ENCODE results near the gene SLC41A1. TPM values are rescaled to one million over a fixed set of nuclear protein-coding genes. Genes with fewer than 3 reads are reported as not detected.
A peak's percentile ranks its signal among the peaks of the same experiment; 100 is the strongest.

The SLC41A1 gene
- total and polyA plus RNA-seq, 2 donors from 2014 or later, result 19.1 to 20.9 TPM

- FAIRE-seq, result no peak
- H3K27me3 ChIP-seq (ENCODE audit: control insufficient read depth, insufficient read depth, low read length), result no peaks in the 10 kb centered on the region
- H3K27ac ChIP-seq (ENCODE audit: low read depth in 2 of 2, low read length in 2 of 2), result no peak overlapping the region
- intact Hi-C loops (cut with DNase I), result no loop called here
- DNase-seq, result no peak
- no peaks in the 10 kb centered on the region for H3K4me1 ChIP-seq (ENCODE audit: control insufficient read depth in 2 of 3, insufficient read depth in 2 of 3, low read depth in 1 of 3, low read length in 3 of 3)
- no peak overlapping the region for H3K9ac ChIP-seq (ENCODE audit: low read length in 3 of 3)
- H3K36me3 ChIP-seq (ENCODE audit: control insufficient read depth in 2 of 3, insufficient read depth in 3 of 3, low read length in 3 of 3), result no peaks in the 10 kb centered on the region
- no peak for TF ChIP-seq CTCF (IDR thresholded peaks at IDR 0.05; ENCODE audit: borderline replicate concordance, extremely low read depth, insufficient read depth)
- H3K9me3 ChIP-seq (ENCODE audit: control insufficient read depth in 2 of 3, insufficient read depth in 1 of 3, low read length in 3 of 3), result no peaks in the 10 kb centered on the region
- no peak overlapping the region for H3K4me3 ChIP-seq (ENCODE audit: low read length in 3 of 3)
These were observed 27.3 kb upstream of the SLC41A1 start for GRCh38 chr1:205840146-205840923.

- H3K27me3 ChIP-seq (ENCODE audit: control insufficient read depth, insufficient read depth, low read length), result no peaks in the 10 kb centered on the region
- no peak for TF ChIP-seq CTCF (IDR thresholded peaks at IDR 0.05; ENCODE audit: borderline replicate concordance, extremely low read depth, insufficient read depth)
- H3K4me3 ChIP-seq (ENCODE audit: low read length in 3 of 3), result no peak overlapping the region
- H3K27ac ChIP-seq (ENCODE audit: low read depth in 2 of 2, low read length in 2 of 2), result no peak overlapping the region
- no peaks in the 10 kb centered on the region for H3K36me3 ChIP-seq (ENCODE audit: control insufficient read depth in 2 of 3, insufficient read depth in 3 of 3, low read length in 3 of 3)
- H3K9me3 ChIP-seq (ENCODE audit: control insufficient read depth in 2 of 3, insufficient read depth in 1 of 3, low read length in 3 of 3), result no peaks in the 10 kb centered on the region
- H3K4me1 ChIP-seq (ENCODE audit: control insufficient read depth in 2 of 3, insufficient read depth in 2 of 3, low read depth in 1 of 3, low read length in 3 of 3), result no peaks in the 10 kb centered on the region
- no peak for DNase-seq
- no peak for FAIRE-seq
- intact Hi-C loops (cut with DNase I), result no loop called here
- no peak overlapping the region for H3K9ac ChIP-seq (ENCODE audit: low read length in 3 of 3)
These were observed 24.5 kb upstream of the SLC41A1 start for GRCh38 chr1:205837382-205837970.

GRCh38 chr1:205834751-205835150 lies 21.8 kb upstream of the SLC41A1 start:
- FAIRE-seq, result no peak

More at GRCh38 chr1:205834751-205835150, 21.8 kb upstream of the SLC41A1 start:
- Histone ChIP-seq H3K4me3 (ENCODE audit: low read length in 3 of 3) (no peak overlapping the region), H3K27ac (ENCODE audit: low read depth in 2 of 2, low read length in 2 of 2) (no peak overlapping the region), H3K4me1 (ENCODE audit: control insufficient read depth in 2 of 3, insufficient read depth in 2 of 3, low read depth in 1 of 3, low read length in 3 of 3) (no peaks in the 10 kb centered on the region), H3K9ac (ENCODE audit: low read length in 3 of 3) (no peak overlapping the region), H3K9me3 (ENCODE audit: control insufficient read depth in 2 of 3, insufficient read depth in 1 of 3, low read length in 3 of 3) (no peaks in the 10 kb centered on the region), H3K36me3 (ENCODE audit: control insufficient read depth in 2 of 3, insufficient read depth in 3 of 3, low read length in 3 of 3) (no peaks in the 10 kb centered on the region), H3K27me3 (ENCODE audit: control insufficient read depth, insufficient read depth, low read length) (no peaks in the 10 kb centered on the region)
- peak in 4 of 5 donors; percentile 48 to 81 (median 72) for DNase-seq
- TF ChIP-seq CTCF (IDR thresholded peaks at IDR 0.05; ENCODE audit: borderline replicate concordance, extremely low read depth, insufficient read depth), result no peak
- intact Hi-C loops (cut with DNase I), result no loop called here
